HG03521 (cell line): Measurements from ENCODE around the gene FGD4.
"Not testable (repeated sequence)": the region's sequence is repeated elsewhere in the genome, so short reads cannot be mapped to it uniquely, and the experiment has no call there.

Experiments used
- ATAC-seq: cut with Tn5 transposase; IDR thresholded peaks from one replicate; pipeline ENCODE4 v1.9.1; 2021; ENCODE audit warnings: mild to moderate bottlenecking, moderate library complexity; ENCODE audit not compliant: unreplicated experiment

Gene FGD4

DNA sequence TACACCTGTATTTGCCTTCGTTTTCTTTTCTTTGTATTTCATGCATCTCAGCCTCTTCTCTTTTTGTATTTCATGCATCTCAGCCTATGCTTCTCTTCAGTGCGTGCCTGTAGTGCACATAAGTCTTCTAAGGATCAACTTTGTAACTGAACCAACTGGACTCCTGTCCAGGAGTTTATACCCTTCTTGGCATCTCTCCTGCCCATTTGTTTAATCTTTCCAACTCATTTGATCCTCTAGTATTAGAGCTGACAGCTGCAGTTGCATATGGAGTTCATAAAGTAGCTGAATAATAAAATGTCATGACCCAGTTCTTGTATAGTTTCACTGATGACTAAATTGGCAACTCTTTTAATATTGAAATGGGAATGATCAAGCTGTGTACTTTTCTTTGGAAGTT lies 89.7 kb downstream of the FGD4 start:
- no peak for ATAC-seq

DNA sequence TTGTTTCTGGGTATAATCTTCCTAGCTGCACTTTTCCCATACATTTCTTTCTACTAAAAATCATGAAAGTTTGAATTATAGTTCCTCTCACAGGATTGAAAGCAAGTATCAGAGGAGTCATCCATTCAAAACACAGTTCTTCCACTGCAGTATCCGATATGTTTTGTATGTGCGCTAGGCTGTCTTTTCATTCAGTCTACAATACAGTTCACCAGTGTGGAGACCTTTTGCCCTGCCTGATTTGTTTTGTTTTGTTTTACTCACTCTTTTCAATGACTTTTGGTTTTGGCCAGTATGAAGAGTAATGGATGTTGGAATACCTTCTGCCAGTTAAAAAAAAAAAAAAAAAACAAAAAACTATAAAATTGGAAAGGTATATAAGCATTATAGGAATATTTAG lies 91.4 kb downstream of the FGD4 start:
- ATAC-seq, result no peak

DNA sequence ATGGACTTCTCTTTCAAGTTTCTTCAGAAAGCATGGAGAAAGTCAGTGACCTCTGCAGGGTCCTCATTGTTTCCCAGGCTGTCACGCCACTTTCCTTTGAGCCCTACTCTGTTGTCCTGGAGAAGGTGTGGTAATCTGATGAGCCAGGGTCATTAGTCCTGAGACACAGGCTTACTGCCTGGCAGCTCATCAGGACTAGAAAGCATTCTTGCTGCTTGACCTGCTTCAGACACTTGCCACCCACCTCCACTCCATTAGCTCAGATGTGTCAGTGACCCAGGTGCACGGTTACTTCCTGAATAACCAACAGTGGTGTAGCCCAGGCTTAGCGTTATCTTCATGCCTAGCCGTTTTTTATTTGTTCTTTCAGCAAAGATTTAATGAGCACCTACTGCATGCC lies 93.9 kb downstream of the FGD4 start:
- no peak for ATAC-seq

DNA sequence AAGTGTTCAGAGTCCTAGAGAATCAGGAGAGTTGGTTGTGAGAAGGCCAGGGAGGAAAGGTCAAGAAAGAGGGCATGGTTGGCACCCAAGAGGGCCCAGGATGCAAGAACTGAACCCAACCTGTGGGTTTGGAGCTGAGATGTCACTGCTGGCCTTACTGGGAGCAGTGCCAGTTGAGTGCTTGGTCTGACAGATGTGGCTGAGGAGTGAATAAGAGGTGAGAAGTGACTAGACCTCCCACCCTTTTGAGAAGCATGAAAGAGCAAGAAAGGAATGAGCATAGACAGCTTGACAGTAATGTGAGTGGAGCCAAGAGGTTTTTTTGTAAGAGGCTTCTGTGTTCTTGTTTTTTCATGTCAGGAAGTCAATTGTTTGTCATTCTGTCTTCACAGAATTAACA lies 95.3 kb downstream of the FGD4 start:
- no peak for ATAC-seq

DNA sequence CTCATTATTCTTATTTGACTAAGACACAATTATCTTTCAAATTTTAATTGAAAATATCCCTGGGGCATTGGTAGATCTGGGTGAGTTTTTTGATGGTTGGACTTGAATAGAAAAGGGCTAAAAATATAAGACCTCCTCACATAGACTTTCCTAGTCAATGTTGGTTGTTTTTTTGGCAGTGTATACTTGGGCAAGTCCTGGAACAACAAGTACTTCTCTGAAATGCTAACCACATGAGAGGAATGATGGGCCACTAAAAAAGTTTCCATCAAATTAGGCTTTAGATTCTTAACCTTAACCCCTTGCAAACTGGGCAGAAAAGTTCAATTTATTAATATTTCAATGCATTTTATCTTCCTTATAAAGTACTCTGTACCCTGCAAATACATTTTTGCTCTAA lies 97.6 kb downstream of the FGD4 start:
- ATAC-seq, result no peak

DNA sequence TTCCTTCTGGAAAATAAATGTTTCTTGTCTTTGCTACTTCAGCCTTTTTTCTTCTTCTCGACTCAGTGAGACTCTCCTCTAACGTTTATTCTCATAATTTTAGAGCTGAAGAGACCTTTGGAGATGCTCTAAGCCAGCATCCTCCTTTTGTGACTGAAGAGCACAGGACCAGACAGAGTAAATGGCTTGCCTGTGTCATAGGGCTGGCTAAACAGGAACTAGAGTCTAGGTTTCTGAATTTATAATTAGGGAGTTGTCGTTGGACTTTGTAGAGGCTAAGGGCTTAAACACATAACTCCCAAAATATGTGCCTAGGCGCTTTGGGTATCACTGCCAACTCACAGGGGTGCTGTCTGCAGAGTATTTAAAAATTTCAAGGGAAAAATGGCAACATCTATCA lies 98.5 kb downstream of the FGD4 start:
- ATAC-seq, result no peak

DNA sequence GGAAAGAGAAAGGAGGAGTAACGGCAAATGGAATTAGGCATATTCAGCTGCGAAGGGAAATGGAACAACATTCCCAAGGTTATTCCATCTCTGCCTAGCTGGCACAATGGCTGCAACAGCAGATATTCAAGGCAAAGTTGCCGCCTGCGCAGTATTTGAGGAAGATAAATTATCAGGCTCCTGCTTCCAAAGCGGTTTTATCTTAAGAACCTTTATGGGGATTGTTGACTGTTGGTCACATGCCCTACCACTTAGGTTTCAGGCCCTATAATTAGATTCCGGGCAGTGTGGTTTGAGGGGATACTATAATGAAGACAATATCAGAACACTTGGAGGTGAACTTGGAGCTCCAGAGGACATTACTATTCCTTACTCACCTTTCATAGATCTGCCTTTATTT lies 99.7 kb downstream of the FGD4 start:
- no peak for ATAC-seq

DNA sequence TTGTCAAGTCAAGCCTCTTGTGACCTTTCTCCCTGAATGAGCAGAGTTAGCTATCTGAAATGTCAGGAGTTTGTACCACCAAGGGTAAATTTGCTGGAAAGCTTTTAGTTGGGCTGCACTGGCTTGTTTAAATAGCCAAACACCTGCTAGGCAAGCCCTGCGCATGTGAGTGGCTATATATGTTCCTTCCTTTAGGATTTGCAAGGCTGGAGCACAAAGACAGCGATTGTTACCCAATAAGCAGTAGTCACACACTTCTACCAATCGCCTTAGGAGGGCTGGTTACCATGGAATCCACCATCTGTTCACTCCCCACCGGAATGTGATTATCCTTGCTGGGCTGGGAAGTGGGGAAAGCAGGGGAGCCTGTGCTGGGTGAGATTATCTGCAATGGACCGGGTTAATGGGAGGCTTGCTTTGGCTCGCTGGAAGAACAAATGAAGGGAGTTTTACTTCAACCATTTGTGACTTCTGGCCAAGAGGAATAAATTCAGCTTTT lies 102.5 kb downstream of the FGD4 start:
- ATAC-seq, result no peak

DNA sequence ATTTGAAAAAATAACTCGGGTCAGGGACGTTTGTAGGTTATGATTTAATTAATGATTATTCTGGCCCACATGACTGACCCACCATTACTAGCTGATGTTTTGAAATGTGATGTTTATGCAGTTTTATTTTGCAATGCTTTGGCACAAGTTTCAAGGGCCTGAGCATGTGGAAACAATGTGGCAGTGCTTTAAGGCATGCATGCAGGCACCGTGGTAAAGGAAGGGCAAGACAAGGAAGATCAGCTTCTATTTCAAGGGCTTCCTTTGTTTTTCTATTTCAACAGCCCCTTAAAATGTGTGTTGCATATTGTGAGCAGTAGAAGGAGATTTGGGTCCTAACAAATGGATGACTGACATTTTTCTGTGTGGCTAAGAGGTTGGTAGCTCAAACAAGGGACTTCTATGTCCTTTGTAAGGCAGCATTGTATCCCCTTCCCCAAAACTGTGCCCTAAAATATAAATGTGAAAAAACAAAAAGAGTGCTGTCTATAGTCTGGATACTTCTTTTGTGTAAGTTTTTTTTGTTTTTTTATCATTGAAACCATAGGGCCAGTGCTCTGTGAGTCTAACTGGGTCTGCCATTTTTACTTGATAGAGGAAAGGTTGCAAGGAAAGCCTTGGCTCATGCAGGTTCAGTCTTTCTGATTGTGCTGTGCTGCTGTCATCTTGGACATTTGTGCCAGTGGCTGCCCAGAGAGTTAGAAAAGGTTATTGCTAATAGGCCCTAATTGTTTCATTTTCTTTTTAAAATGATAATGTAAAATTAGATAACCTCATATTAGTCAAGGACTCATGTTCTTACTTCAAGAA lies 103.5 kb downstream of the FGD4 start:
- ATAC-seq, result no peak

DNA sequence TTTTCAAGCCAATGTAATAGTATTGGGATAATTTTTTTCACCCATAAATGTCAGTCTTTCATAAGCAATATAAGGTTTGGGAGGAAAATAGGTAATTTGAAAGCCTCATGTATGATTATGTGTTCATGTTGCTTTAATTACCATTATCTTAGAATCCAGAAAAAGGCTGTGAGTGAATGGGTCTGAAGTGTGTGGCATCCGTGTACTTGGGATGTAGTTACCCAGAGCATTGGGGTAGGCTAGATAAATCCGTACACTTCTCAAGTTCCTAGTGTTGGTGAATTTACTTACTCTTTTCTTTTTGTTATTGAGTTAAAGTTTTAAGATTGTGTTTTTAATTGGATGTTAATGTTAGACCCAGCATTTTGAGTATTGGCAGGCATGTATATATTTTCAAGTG lies 104.4 kb downstream of the FGD4 start:
- no peak for ATAC-seq

DNA sequence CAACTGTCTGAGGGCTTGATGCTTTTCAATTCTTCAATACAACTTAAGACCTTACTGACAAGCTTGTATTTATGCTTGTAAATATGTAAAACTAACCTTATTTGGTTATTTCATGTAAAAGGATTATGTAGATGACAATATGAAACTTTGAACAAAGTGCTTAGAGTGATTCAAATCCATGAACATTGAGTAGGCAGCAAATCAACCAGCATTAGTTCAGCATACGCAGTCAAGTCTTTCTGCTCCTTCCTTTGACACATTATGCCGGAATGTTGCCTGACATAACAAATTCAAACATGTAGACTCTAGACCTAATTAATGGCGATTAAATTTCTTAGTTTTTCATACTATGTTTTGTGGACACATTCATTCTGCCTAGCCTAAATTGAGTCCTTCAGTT lies 105.2 kb downstream of the FGD4 start:
- no peak for ATAC-seq

DNA sequence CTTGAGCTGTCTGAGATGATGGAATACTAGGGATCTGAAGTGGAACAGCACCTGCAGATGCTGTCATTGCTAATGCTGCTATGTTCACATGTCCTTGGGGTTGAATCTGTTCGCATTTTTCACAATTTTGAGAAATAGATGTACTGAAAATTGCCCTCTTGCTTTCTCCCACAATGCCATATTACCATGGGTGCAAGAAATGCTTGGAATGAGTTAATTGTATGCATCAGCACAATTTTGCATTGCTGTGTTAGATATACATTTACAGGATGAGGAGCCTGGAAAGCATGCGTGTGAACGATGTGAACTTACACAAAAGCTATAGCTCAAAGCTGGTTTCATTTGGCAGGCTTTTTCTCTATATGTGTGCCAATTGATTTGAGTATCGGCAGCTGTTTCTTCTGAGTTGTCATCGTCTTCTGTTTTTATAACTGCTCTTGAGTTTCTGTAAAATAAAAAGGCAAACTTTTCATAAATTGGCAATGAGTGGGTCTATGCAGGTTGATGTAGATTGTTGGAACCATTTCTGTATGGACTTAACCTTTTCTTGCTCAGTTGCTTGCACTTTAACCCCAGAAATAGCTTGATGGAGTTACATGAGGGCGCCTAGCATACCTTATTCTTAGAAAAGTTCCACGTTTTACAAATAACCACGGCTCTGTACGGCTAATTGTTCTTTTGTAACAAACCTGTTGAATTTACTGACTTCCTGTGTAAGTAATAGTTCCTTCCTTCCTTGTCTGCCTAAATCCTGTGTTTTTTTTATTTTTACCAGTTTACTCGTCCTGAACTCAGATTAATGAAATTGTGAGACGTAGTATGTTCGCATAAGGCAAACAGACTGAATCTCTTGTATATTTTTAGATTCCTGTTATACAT lies 105.9 kb downstream of the FGD4 start:
- no peak for ATAC-seq

DNA sequence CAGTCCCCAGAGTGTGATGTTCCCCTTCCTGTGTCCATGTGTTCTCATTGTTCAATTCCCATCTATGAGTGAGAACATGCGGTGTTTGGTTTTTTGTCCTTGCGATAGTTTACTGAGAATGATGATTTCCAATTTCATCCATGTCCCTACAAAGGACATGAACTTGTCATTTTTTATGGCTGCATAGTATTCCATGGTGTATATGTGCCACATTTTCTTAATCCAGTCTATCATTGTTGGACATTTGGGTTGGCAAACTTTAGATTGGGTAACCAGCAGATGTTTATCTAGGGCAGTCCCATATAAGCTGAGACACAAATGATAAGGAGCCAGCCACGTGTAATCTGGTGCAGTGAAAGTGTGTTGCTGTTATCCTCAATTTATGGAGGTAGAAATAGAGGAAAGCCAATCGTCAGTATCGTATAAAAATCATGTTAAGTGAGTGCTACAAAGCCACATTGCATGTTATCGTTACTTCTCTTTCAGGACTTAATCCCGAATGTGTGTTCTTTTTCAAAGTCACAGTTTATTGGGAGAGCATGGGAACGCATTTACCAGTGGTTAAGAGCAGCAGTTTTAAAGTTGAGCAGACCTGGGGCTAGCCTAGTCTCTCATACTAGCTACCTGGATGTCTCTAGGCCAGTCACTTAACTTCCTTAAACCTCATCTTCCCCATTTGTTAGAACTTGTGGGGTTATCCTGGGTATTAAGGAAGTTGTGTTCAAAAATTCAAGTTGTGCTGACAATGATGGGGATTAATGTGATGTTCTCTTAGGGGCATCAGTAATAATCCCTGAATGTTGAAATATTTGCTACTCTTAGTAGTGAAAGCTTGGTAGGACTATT lies 108.0 kb downstream of the FGD4 start:
- not testable (repeated sequence) for ATAC-seq

DNA sequence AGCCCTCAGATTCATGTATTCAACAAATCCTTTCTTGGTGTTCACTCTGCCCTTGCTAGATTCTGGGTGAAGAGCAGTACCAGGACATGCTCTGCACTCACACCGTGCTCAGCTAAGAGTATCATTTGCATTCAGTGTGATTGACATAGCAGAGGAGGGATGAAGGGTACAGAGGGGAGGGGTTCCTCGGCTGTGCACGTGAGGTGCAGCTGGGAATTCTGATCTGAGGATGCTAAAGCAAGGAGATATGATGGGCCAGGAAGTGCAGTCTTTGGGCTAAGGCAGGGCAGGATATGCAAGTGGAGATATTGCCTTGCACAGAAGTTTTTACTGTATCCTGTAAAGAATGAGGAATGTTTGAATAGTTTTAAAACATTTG lies 108.6 kb downstream of the FGD4 start:
- ATAC-seq, result no peak

DNA sequence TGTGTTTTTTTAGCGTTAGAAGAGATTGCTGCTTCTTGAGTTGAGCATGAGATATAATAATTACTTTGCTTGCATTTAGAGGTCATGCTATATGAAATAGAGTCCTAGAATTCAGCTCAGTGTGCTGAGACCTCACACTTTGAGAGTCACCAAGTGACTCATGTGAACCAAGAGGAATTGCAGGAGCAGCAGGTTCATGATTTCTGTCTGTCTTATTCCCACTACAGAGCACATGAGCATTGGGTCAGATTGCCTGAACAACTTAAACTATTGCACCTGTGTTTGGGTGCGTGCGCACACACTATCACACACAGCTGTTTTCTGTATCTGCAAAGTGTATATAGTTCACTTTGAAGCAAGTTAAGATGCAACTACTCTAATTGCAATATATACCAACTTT lies 109.3 kb downstream of the FGD4 start:
- no peak for ATAC-seq

DNA sequence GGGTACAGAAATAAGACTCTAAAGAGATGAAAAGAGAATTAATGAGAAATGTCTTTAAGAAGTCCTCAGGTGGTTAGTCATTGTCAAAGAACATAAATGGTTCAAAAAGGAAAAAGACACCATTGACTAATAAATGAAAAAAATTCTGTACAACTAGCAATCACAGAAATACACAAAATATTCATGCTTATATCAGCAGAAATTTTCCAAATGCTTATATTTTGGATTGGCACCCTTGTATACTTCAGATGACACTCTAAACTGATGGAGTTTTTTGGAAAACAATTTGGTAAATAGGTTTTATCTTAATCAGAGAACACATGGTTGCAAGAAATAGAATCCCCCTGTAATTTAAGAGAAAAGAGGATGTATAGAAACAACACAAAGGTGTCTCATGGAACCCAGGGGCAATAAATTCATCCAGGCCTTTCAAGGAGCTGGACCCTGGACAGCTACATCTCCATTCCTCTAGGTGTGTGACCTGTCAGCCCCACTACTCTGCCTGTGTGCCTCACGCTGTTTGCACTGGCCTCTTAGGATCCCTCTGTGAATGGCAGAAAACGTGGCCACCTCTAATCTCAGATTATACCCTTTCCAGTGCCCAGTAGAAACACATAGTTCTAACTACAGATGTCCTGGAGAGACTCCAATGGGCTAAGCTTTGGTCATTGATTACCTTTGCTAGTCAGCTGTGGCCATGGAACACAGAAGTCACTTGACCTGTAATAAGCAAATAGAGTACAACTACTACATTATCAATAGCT lies 110.2 kb downstream of the FGD4 start:
- ATAC-seq, result no peak

DNA sequence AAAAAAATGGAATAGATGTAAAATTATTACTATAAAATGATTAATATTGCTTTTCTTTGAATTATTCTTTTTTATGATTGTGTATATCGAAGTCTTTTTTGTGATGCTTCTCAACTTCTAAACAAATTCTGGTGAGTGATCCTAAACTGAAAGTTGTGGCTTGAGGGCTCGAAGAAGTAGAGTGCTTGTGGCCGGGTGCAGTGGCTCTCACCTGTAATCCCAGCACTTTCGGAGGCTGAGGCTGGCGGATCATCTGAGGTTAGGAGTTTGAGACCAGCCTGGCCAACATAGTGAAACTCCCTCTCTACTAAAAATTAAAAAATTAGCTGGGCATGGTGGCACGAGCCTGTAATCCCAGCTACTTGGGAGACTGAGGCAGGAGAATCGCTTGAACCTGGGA lies 112.6 kb downstream of the FGD4 start:
- not testable (repeated sequence) for ATAC-seq

DNA sequence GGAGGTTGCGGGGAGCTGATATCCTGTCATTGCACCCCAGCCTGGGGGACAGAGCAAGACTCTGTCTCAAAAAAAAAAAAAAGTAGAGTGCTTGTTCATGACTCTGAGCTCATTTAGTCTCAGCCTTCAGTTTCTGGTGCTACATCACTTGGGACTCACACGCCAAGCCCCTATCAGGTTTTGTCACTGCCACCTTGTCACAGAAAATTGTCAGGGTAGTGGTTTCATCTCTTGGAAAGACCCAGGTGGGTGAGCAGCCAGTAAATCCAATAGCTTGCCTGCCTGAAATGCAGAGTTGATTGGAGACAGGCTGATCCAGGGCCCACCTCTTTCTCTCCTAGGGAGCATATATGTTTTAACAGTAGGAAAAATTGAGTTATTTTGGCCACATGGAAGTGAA lies 113.0 kb downstream of the FGD4 start:
- no peak for ATAC-seq

DNA sequence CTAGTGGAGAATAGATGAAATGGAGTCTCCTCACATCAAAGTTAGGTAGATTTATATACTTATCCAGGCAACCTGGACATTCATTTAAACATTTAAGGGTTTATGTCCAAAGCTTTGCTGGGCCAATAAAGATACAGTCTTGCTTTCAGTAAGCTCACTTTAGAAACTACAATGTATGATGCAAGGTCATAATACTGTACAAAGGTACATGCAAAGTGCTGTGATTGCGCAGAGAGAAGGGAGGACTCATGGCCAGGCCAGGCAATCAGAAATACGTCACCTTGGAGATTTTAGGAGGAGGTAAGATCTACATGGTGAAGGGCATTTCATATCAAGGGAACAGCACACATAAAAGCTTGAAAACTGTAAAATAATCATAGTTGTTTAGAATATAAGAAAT lies 113.6 kb downstream of the FGD4 start:
- ATAC-seq, result no peak

DNA sequence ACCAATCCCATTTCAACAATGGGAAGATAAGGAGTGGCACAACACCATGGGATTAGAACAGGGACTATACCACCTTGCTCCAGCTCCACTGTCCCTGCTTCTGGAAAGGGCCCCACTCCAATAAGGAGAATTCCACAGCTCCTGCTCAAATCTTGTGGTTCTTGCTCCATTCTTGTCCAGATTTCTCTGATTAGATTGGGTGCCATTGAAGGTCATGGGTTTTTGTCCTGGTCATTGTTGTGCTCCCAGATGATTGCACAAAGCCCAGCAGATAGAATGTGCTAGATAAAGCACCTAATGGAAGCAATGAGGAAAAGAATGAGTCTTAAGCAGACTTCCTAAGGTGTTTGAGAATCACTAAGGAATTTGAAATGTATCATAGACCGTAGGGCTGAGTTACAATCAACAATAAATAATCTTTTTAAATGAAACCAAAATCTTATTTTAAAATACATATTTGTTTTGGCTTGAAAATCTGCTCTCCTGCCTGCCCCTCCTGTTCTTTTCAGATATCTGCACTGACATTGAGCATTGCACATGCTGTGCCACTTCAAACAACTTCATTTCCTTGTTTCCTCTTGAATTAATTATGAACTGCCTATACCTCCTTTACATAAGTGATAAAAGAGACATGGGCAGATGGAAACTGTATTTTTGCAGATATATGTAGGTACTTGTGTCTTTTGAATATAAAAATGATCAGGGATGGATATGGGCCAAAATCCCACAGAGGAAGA lies 115.9 kb downstream of the FGD4 start:
- no peak for ATAC-seq
